Measurements from ENCODE around the gene TBC1D30.

GRCh38 chr12:64860446-64860998 is 36.1 kb downstream of the TBC1D30 start:
- TF ChIP-seq CTCF (IDR thresholded peaks at IDR 0.05) (no peak), POLR2A (IDR thresholded peaks at IDR 0.05) (no peak)
